Aorta (tissue), 5 donors: ENCODE measurements around the gene CELF4. TPM values are rescaled to one million over a fixed set of nuclear protein-coding genes. Genes with fewer than 3 reads are reported as not detected.
A peak's percentile ranks its signal among the peaks of the same experiment; 100 is the strongest.

ENCODE experiments used
- ATAC-seq: fragments of 200-7000 bp; cut with Tn5 transposase; one replicate; pipeline ENCODE4 v1.9.1; 2022; ENCODE audit warnings: moderate library complexity; ENCODE audit not compliant: low FRiP score
- DNase-seq, 2 donors: peaks; one replicate each; pipeline ENCODE4 v3.0.0-alpha.2; 2020
- H3K27ac ChIP-seq, 2 donors: one replicate each; pipeline ENCODE4 v1.5.1; 2013; ENCODE audit warnings: low read length in 2 of 2, mild to moderate bottlenecking in 2 of 2, moderate library complexity in 2 of 2, control low read depth in 1 of 2, inconsistent platforms in 1 of 2, low read depth in 1 of 2
- H3K27me3 ChIP-seq, 2 donors: one replicate each; pipeline ENCODE4 v1.6.1; 2013; ENCODE audit warnings: control low read depth in 1 of 2, low read length in 1 of 2, mild to moderate bottlenecking in 1 of 2, moderate library complexity in 1 of 2; ENCODE audit not compliant: insufficient read depth in 2 of 2, control insufficient read depth in 1 of 2
- H3K36me3 ChIP-seq, 2 donors: one replicate each; pipeline ENCODE4 v1.6.1; 2013; ENCODE audit warnings: control low read depth in 1 of 2, low read length in 1 of 2, mild to moderate bottlenecking in 1 of 2; ENCODE audit not compliant: insufficient read depth in 2 of 2, control insufficient read depth in 1 of 2
- H3K4me1 ChIP-seq, 2 donors: one replicate each; pipeline ENCODE4 v1.6.1; 2013; ENCODE audit warnings: low read length in 2 of 2, control low read depth in 1 of 2, mild to moderate bottlenecking in 1 of 2, moderate library complexity in 1 of 2; ENCODE audit not compliant: insufficient read depth in 2 of 2, control insufficient read depth in 1 of 2
- H3K4me3 ChIP-seq, 2 donors: one replicate each; pipeline ENCODE4 v1.5.1; 2013; ENCODE audit warnings: low read length in 2 of 2, control low read depth in 1 of 2, mild to moderate bottlenecking in 1 of 2
- H3K9me3 ChIP-seq: one replicate; pipeline ENCODE4 v1.6.1; 2013; ENCODE audit warnings: mild to moderate bottlenecking, low read length; ENCODE audit not compliant: control insufficient read depth
- WGBS, 2 donors: extraction: QIAGEN DNeasy Blood & Tissue Kit; methylation state at CpG; one replicate each; pipeline ENCODE4 v1.1.7; 2013; 5-methylcytosine and 5-hydroxymethylcytosine counted together
- intact Hi-C, 2 donors: fragments of 100-400 bp; cut with DNase I; formaldehyde crosslinking; loops; one replicate each; pipeline versions ENCODE4 v1.14.2 to v1.15.0; 2022
- polyA plus RNA-seq, 2 donors: library from polyadenylated mRNA; stranded (reverse); fragments of 200-250 nt; gene quantifications; one replicate each; pipeline ENCODE4 v1.2.3, GENCODE V29; 2013
- total RNA-seq, 2 donors: library from RNA; stranded (reverse); fragmentation: NEBNext Ultra II Directional; extraction: Animal tissue kit (Norgen Biotek cat#: 25700); gene quantifications; one replicate each; pipeline ENCODE4 v1.2.1, GENCODE V29; 2021
- donor health status: healthy with polysubstance abuse.
- donor health status: Bipolar disorder and iron deficiency.
- donor health status: DM: no; HTN: no; CAD: no.
- donor health status: DM: no; HTN: no; CAD: no.
- donor health status: DM: yes; HTN: yes; CAD: no.

CELF4 gene
- total and polyA plus RNA-seq, 4 donors, result 0.51 TPM; not detected in 3

DNA sequence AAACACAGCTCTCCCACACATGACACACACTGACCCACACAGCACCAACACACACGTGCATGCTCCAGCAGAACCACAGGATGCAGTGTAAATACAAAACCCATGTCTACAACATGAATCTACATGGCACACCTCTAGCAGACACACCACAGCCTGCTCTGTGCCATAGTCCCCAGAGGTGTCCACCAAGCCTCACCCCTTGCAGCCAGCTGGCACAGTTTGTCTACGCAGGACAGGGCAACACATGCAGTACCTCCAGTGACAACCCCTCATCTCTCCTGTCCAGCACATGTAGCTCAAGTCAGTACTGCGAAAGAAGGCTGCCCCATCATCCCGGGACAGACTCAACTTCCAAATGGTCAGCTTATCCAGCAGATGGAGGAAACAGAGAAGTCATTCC lies 18.9 kb downstream of the CELF4 start:
- intact Hi-C loops, result no loop called here

DNA sequence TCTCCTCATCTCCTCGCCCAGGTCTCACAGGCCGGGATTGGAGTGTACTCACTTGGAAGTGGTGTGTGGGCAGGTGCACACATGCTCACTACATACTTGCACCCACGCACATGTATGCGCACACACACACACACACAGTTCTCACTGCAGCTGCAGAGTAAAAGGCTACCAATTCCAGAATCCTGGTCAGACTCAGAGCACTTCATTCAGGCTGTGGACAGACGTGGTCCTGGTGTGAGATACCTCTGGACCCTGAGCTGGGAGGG lies 19.4 kb downstream of the CELF4 start:
- Histone ChIP-seq H3K4me1 (no peaks in the 10 kb centered on the region), H3K36me3 (no peaks in the 10 kb centered on the region), H3K4me3 (no peak overlapping the region), H3K27me3 (no peaks in the 10 kb centered on the region), H3K27ac (no peak overlapping the region), H3K9me3 (no peaks in the 10 kb centered on the region)
- 81 to 82% methylated on average over 5 of the region's 5 CpGs for WGBS, 2 donors
- ATAC-seq, result no peak
- no peak for DNase-seq
- intact Hi-C loops, result no loop called here

More for the DNA sequence above, 18.9 kb downstream of the CELF4 start:
- no peak overlapping the region for H3K4me3 ChIP-seq
- no peaks in the 10 kb centered on the region for H3K36me3 ChIP-seq
- no peaks in the 10 kb centered on the region for H3K27me3 ChIP-seq
- WGBS, 2 donors, result 64 to 67% methylated on average over 4 of the region's 4 CpGs
- no peak overlapping the region for H3K27ac ChIP-seq
- no peaks in the 10 kb centered on the region for H3K9me3 ChIP-seq
- ATAC-seq (no peak), DNase-seq (peak in 1 of 2 donors; percentile 35)
- no peaks in the 10 kb centered on the region for H3K4me1 ChIP-seq

DNA sequence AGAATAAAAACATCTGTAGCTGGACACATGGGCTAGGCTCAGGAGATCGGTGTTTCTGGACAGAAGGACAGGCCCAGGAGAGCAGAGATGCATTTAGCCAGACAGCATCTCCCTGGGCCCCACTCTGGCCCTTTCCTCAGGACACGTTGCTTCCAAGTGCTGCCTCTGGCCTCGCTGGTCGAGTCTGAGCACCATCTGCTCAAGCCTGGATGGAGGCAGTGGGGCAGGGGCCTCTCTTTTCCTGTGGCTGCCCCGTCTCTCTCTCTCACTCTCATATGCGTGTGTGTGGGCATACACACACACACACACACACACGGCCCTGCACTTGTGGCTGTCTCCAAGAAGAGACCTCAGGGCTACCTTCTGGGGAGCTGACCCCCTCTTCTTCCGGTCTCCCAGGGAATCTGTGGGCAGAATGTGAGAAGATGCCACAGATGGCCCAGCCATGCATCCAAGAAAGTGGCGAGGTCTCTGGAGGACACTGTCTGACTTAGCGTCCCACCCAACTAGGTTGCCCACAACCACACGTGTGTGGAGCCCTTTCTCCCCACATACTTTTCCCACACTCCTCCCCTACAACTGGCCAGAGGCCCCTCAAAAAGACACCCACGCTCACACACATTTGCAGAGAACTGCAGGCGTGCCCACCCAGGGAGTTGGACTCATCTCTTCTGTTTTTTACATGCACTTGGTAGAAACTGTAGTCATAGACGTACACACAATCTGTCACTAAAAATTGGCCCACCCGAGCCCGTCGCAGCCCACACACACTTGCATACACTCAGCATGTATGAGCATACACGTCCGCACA lies 19.9 kb downstream of the CELF4 start:
- no peaks in the 10 kb centered on the region for H3K36me3 ChIP-seq
- no peaks in the 10 kb centered on the region for H3K27me3 ChIP-seq
- H3K4me3 ChIP-seq, result no peak overlapping the region
- no peaks in the 10 kb centered on the region for H3K9me3 ChIP-seq
- no peak for ATAC-seq
- no peak overlapping the region for H3K27ac ChIP-seq
- intact Hi-C loops, result no loop called here
- peak in 1 of 2 donors; percentile 55 for DNase-seq
- no peaks in the 10 kb centered on the region for H3K4me1 ChIP-seq
- WGBS, 2 donors, result 66 to 74% methylated on average over 19 of the region's 19 CpGs

GRCh38 chr18:37544713-37545112 lies 20.9 kb downstream of the CELF4 start:
- Histone ChIP-seq H3K36me3 (no peaks in the 10 kb centered on the region), H3K4me3 (no peak overlapping the region), H3K4me1 (no peaks in the 10 kb centered on the region), H3K27ac (no peak overlapping the region), H3K9me3 (no peaks in the 10 kb centered on the region), H3K27me3 (no peaks in the 10 kb centered on the region)
- DNase-seq (peak in 1 of 2 donors; percentile 19), ATAC-seq (no peak)
- WGBS, 2 donors, result 48 to 51% methylated on average over 5 of the region's 5 CpGs
- intact Hi-C loops, result no loop called here

DNA sequence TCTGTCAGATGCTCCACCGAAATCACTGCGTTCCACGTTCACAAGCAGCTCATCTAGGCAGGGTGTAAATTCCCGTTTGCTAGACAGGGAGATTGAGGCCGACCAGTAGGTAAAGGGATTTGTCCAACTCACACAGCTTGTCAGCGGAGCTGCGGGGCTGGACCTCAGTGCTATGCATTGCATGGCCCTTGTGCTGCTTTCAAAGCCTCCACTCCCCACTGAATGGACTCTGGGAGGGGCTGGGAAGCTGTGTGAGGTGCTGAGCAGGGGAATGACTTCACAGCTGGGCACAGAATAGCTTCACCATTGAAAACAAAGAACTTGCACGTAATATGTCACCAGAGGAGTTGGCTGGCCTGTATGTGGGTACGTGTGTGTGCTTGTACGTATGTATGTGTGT lies 21.4 kb downstream of the CELF4 start:
- Histone ChIP-seq H3K4me3 (no peak overlapping the region), H3K27ac (no peak overlapping the region), H3K9me3 (no peaks in the 10 kb centered on the region), H3K27me3 (no peaks in the 10 kb centered on the region), H3K4me1 (no peaks in the 10 kb centered on the region), H3K36me3 (no peaks in the 10 kb centered on the region)
- ATAC-seq (no peak), DNase-seq (peak in 1 of 2 donors; percentile 32)
- 62 to 72% methylated on average over 10 of the region's 10 CpGs for WGBS, 2 donors
- intact Hi-C loops, result no loop called here

- Histone ChIP-seq H3K4me1 (no peaks in the 10 kb centered on the region), H3K36me3 (no peaks in the 10 kb centered on the region), H3K27ac (no peak overlapping the region), H3K27me3 (no peaks in the 10 kb centered on the region), H3K4me3 (no peak overlapping the region), H3K9me3 (no peaks in the 10 kb centered on the region)
- peak in 1 of 2 donors; percentile 51 for DNase-seq
- intact Hi-C loops, result no loop called here
- ATAC-seq, result no peak
- WGBS, 2 donors, result 84 to 88% methylated on average over 4 of the region's 4 CpGs
These were observed 22.3 kb downstream of the CELF4 start for GRCh38 chr18:37543321-37543720.

DNA sequence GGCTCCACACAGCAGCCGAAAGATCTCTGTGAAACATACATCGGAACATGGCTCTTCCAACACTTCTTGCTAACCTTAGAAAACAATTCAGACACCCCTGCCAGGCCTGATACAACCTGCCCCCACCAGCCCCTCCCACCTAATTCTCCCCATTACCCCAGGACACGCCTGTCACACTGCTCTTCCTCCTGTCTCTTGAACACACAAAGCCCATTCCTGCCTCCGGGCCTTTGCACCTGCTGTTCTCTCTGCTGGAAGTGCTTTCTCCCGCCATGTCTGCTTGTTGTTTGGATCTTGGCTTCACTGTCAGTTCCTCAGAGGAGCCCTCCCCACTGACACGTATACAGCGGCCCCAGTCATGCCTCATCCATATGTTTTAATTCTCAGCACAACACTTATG lies 24.1 kb downstream of the CELF4 start:
- no peaks in the 10 kb centered on the region for H3K27me3 ChIP-seq
- no peaks in the 10 kb centered on the region for H3K9me3 ChIP-seq
- WGBS, 2 donors, result 82 to 83% methylated on average over 7 of the region's 7 CpGs
- H3K36me3 ChIP-seq, result no peaks in the 10 kb centered on the region
- ATAC-seq (no peak), DNase-seq (peak in 1 of 2 donors; percentile 36)
- no peak overlapping the region for H3K27ac ChIP-seq
- no peak overlapping the region for H3K4me3 ChIP-seq
- no peaks in the 10 kb centered on the region for H3K4me1 ChIP-seq
- intact Hi-C loops, result no loop called here

- Histone ChIP-seq H3K4me1 (no peaks in the 10 kb centered on the region), H3K27me3 (no peaks in the 10 kb centered on the region), H3K27ac (no peak overlapping the region), H3K9me3 (no peaks in the 10 kb centered on the region), H3K4me3 (no peak overlapping the region), H3K36me3 (no peaks in the 10 kb centered on the region)
- DNase-seq, result peak in 1 of 2 donors; percentile 22
- intact Hi-C loops, result no loop called here
- 42 to 43% methylated on average over 9 of the region's 9 CpGs for WGBS, 2 donors
- no peak for ATAC-seq
These were observed 25.0 kb downstream of the CELF4 start for GRCh38 chr18:37540424-37541138.

DNA sequence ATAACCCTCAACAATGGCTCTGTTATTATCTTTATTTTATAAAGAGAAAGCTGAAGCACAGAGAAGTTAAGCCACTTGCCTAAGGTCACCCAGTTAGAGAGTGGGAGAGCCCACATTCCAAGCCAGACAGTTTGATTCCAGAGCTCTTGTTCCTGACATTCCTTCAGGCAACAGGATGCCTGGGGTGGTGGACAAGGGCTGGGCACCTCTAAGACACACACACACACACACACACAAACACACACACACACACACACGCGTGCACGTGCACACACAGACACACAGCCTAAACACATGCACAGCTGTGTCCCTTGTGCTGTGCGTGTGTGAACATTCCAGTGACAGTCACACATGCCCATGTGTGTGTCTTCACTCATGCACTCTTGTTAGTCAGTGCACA lies 26.4 kb downstream of the CELF4 start:
- DNase-seq (peak in 1 of 2 donors; percentile 40), ATAC-seq (no peak)
- H3K9me3 ChIP-seq, result no peaks in the 10 kb centered on the region
- H3K36me3 ChIP-seq, result no peaks in the 10 kb centered on the region
- 75 to 82% methylated on average over 4 of the region's 4 CpGs for WGBS, 2 donors
- H3K27ac ChIP-seq, result no peak overlapping the region
- no peak overlapping the region for H3K4me3 ChIP-seq
- intact Hi-C loops, result loop anchor here (5.0 kb wide), 3 partner anchors 92 to 197 kb away; no protein-coding TSS in a partner anchor
- no peaks in the 10 kb centered on the region for H3K4me1 ChIP-seq
- no peaks in the 10 kb centered on the region for H3K27me3 ChIP-seq
